Fibroblast of pulmonary artery (primary cell): ENCODE measurements around the gene PPP1R15B.

Experiments used
- DNase-seq: peaks from one replicate; pipeline ENCODE4 v3.0.0-alpha.2; 2010; ENCODE audit warnings: low read depth
- H3K4me3 ChIP-seq: replicated peaks from 2 replicates; pipeline ENCODE4 v1.5.1; 2011; ENCODE audit warnings: low read depth, mild to moderate bottlenecking, control low read depth, low read length, moderate library complexity
- TF ChIP-seq, protein P1 (sequence below): IDR thresholded peaks from 2 replicates; pipeline ENCODE4 v1.5.1; 2011; ENCODE audit warnings: mild to moderate bottlenecking, control low read depth, low read length, inconsistent platforms; ENCODE audit errors: missing control alignments

The PPP1R15B gene

DNA sequence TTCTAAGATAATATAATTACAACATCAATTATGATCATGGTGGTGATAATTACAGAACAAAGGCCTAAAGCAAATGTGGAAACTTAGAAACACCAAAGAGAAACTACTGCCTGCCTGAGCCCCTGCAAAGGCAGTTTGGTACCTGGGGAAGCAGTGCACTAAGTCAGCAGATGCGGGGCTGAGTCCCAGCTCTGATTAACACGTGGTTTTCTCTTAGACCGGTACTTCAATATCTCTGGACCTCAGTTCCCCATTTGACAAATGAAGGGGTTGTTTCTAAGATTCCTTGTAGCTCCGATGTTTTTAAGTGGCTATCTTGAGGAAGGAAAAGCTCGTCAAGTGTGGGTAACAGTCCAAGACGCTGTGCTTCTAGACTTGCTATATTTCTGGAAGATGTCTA lies 35.2 kb downstream of the PPP1R15B start:
- TF ChIP-seq, protein P1, sequence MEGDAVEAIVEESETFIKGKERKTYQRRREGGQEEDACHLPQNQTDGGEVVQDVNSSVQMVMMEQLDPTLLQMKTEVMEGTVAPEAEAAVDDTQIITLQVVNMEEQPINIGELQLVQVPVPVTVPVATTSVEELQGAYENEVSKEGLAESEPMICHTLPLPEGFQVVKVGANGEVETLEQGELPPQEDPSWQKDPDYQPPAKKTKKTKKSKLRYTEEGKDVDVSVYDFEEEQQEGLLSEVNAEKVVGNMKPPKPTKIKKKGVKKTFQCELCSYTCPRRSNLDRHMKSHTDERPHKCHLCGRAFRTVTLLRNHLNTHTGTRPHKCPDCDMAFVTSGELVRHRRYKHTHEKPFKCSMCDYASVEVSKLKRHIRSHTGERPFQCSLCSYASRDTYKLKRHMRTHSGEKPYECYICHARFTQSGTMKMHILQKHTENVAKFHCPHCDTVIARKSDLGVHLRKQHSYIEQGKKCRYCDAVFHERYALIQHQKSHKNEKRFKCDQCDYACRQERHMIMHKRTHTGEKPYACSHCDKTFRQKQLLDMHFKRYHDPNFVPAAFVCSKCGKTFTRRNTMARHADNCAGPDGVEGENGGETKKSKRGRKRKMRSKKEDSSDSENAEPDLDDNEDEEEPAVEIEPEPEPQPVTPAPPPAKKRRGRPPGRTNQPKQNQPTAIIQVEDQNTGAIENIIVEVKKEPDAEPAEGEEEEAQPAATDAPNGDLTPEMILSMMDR = no peak
- H3K4me3 ChIP-seq = no peak overlapping the region
- no peak for DNase-seq

DNA sequence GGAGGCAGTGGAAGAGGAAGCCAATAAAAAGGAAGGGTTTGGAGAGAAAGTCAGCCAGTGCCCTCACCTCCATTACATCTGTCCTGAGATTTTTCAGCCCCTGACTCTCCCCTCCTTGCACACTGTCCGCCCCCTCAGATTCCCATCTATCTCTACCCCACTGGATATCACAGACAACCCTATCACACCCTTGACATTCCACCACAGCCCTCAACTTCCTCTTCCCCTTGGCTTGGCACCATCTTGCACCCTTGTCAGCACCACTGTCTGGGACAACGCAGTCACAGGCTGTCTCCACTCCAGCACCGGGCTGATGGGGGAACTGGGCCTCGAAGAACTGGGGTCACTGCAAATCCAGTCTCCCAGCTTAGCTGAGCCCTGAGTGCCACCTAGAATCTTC lies 37.7 kb downstream of the PPP1R15B start:
- DNase-seq = no peak
- H3K4me3 ChIP-seq = no peak overlapping the region
- TF ChIP-seq, protein P1 = no peak

DNA sequence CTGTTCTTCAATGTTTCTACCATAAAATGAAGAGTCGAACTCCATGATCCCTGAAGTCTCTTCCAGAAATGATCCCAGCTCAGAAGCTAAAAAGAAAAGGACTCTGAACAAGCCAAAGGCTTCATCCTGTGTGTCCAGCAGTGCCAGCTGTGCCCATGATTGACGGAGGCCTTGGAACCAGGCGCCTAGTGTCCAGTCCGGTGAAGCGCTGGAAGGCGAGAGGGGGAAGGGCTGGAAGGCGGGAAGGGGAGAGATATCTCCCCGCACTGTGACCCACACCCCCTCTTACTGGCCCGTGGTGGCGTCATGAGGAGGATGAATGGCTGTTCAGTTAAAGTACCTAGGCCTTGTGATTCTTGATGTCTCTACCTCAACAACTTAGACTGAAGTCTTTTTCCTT lies 41.4 kb downstream of the PPP1R15B start:
- no peak for DNase-seq
- TF ChIP-seq, protein P1 = no peak
- no peak overlapping the region for H3K4me3 ChIP-seq

DNA sequence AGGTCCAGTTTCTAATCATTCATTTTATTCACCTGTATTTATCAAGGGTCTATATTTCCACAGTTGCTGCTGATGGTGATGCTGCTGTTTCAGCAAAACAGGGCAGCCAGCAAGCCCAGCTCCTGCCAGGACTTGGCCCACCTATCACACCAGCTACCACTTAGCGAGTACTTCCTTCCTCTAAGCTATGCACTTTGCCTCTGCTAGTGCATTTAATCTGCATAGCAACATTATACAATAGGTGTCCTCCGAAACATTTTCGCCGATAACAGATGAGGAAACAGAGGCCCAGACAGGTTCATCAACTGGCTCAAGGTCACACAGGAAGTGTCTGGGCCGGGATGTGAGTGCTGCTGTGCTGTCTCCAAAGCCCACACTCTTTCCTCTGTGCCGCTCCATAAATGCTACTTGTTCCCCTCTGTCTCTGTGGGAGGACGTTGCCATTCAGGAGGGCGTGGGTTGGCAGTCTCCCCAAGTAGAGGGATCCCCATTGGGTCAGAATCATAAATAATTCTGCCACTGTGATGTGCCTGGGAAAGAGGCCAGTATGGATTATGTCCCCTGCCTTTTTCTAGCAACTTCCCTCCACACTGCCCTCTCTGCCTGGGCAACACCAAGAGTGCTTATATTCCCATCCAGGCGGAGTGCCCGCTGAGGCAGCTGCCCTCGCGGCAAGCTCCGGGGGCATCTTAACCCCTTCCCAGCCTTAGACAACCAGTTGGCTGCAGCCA lies 42.5 kb downstream of the PPP1R15B start:
- no peak overlapping the region for H3K4me3 ChIP-seq
- no peak for DNase-seq
- TF ChIP-seq, protein P1 = no peak

DNA sequence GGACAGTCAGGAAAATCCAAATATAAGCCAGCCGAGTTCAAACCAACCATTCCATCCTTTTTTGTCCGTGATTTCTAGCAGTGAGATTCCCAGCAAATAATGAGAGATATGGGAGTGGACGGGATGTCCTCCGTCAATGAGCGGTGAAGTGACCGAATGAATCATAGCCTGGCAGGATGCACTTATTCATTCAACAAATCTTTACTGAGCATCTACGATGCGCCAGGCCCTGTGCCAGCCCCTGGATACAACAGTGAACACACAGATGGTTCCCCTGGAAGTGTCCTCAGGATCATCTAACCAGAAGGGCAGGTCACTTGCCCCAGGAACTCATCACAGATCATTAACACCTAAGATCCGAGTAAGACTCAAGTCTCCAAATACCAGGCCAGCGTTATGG lies 43.7 kb downstream of the PPP1R15B start:
- no peak overlapping the region for H3K4me3 ChIP-seq
- no peak for DNase-seq
- TF ChIP-seq, protein P1 = no peak

DNA sequence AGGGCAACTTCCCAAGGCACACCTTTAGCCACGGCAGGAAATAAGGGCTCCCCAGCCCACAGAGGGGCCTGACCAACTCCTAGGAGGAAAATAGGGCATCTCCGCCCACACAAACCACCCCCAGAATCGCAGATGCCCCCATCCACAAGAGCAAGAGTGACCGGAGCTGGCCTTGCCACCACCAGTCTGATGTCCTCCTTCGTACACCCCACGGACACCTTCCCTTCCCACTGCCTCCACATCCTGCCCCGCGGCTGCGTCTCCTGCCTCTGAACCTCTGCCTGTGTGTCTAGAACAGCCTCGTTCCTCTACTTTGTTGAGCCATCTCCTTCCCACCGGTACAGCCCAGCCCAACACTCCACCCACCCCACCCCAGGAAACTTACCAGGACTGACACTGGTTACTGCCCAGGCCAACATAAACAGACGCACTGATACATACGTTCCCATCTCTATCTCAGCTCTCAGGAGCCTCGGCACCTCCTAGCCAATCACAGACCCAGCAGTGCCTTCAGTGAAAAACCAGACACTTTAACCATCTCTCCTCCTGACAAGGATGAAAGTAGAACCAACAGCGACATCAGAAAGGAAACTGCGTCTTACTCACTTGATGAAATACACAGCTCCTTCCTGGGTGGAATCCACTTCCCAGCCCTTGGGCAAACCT lies 44.3 kb downstream of the PPP1R15B start:
- TF ChIP-seq, protein P1 = no peak

More for the DNA sequence above, 44.3 kb downstream of the PPP1R15B start:
- no peak overlapping the region for H3K4me3 ChIP-seq
- no peak for DNase-seq
